GM18505 (cell line): ENCODE results near the gene AATF.

Experiments used
- ATAC-seq: cut with Tn5 transposase; IDR thresholded peaks from one replicate; pipeline ENCODE4 v1.9.1; 2021; ENCODE audit not compliant: unreplicated experiment
- POLR2A ChIP-seq: IDR thresholded peaks from 4 replicates; pipeline ENCODE4 v1.6.1; 2011; ENCODE audit warnings: borderline replicate concordance; ENCODE audit not compliant: insufficient read depth, insufficient read length; ENCODE audit errors: extremely low read depth

AATF gene

DNA sequence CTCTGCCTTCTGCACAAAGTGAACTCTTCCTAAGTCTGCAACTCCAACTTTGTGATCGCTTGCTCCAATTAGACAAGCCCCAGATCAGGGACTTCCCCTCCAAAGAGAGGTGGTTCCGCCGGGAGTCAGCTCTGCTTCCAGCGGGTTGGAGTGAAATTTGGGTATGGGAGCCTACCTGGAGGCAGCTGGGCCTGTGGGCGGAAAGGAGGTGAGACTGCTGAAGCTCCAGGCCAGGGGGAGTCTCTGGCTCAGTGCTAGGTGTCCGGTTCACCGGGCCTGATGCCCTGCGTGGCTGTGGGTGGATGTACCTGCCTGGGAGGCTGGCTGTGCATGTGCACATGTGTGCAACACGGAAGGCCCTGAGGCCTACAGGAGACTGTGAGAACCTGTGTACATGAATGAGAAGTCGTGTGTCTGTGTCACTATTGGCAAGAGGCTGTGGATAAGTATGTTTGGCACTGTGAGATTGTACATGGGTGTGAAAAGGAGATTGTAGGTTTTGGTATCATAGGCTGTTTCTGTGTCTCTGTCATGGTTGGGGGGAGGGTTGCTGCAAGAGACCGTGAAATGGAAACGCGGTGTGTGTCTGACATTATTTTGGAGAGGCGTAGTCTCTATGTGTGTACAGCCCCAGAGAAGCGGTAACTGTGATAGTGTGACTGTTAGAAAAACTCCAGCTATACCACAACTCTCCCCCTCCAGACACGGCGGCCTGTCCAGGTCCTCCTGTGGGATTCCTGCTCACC lies 7.3 kb upstream of the AATF start:
- no peak for ATAC-seq

DNA sequence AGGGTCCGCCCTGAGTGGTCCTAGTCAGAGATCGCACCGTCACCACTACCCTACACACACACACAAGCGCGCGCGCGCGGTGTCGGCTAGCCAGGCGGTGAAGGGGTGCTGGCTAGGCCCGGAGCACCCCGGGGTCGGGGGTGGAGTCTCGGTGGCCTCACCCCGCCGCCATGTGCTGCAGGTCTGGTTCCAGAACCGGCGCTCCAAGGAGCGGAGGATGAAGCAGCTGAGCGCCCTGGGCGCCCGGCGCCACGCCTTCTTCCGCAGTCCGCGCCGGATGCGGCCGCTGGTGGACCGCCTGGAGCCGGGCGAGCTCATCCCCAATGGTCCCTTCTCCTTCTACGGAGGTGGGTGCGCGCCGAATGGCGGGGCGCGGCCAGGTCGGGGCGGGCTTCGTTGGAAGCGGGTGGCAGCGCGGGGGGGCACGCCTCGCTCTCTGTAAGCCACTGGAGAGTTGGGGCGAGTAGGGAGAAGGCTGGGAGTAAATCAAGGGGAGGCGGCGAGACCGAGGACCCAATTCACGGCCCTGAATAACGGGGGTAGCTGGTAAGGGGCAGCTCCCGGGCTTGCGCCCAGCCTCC lies 6.6 kb upstream of the AATF start:
- no peak for TF ChIP-seq POLR2A
- no peak for ATAC-seq

More for the DNA sequence above, 7.3 kb upstream of the AATF start:
- TF ChIP-seq POLR2A: no peak

- ATAC-seq: no peak
- no peak for TF ChIP-seq POLR2A
Observed at GRCh38 chr17:36942631-36943125, 6.1 kb upstream of the AATF start.

DNA sequence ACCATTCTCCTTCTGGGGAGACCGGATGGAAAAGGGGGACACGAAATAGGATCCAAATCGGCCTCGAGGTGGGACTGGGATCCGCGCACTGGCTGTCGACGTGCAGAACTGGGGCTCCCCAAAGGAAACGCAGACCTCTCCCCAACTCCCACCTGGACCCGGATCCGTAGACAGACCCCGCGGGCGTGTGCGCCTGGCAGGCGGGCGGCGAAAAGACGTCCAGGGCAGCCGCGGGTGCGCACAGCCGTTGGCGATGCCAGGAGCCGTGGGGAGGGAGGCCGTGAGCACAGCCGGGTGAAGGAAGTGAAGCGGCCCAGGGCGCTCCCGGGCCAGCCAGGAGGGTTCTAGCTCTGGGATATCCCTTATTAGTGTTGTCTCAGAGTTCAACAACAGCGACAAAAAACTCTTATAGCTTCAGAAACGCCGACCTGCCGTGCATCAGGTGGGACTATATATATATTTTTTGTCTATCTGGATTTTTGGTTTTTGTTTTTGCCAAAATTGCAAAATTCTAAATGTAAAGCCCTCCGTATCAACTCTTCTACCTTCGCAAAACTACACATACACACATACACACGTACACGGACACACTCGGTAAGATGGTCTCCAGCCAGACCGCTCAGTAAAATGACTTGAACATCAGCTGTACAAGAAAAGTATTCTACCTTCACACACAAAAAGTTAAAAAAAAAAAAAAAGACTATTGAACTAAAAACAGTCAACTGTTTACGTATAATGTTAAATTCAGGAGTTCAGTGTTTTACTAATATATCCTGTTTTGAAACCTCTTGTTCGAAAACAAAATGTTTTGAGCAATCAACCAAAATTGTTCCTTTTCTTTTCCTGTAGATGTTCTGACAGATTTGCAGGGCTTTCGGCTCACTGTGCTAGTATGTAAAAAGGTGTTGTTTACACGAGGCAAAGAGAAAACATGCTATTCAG lies 5.2 kb upstream of the AATF start:
- no peak for TF ChIP-seq POLR2A
- no peak for ATAC-seq

- no peak for ATAC-seq
- no peak for TF ChIP-seq POLR2A
Observed at GRCh38 chr17:36944553-36944952, 4.2 kb upstream of the AATF start.

DNA sequence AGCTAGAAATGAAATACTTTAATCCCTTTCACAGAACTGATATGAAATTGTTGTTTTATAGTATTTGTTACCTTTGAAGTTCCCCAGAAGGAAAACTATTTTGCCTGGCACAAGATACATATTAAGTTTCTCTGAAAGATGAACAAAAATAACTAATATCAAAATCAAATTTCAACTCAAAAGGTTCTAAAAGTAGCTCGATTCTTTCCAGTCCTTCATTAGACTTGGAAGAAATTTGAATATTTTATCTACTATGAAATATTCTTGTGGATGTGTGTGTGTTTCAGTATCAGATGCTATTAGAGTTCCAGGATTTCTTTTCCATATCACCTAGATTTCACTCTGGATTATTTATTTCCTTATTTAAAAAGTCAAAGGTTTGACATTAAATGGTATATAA lies 3.6 kb upstream of the AATF start:
- ATAC-seq: no peak
- no peak for TF ChIP-seq POLR2A

DNA sequence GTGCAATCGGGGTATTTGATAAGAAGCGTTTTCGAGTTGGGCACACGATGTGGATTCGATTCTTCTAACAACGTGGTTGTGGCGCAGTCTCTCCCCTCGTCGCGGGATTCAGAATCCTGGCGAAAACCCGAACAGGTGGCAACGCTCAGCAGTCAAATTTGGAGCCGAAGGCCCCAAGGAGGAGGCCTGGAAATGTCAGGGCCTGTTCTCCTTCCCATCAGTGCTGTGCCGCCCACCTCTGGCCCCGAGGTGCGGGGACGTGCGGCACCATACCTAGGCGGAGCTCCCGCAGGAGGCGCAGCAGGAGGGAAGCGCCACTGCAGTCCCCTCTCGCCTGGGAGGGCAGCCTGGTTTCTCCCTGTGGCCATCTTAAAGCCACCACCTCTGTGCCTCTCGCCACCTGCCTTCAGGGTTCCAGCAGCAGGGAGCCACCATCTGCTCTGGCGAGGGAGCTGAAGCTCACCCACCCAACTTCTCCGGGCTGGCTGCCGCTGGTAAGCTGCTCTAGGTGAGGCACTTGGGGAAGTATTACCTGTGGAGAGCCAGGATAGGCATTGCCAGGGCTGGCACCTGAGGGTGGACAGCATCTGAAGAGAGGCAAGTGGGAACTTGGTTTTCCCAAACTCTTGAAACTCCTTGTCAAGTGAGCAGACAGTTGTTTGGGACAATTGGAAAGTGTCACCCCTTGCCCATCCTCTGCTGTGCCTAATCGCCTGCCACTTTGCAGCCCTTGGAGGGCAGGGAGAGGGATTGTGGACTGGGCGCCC lies 2.6 kb upstream of the AATF start:
- no peak for TF ChIP-seq POLR2A
- no peak for ATAC-seq

GRCh38 chr17:36946726-36947091 lies 2.0 kb upstream of the AATF start:
- no peak for TF ChIP-seq POLR2A

GRCh38 chr17:36947922-36948716 lies 635 bp upstream of the AATF start:
- TF ChIP-seq POLR2A: no peak
- peak; percentile 20 for ATAC-seq

More at GRCh38 chr17:36946726-36947091, 2.0 kb upstream of the AATF start:
- no peak for ATAC-seq

- ATAC-seq: no peak
- no peak for TF ChIP-seq POLR2A
Observed at GRCh38 chr17:36949461-36949927, 740 bp downstream of the AATF start.

- ATAC-seq: no peak
- no peak for TF ChIP-seq POLR2A
Observed at GRCh38 chr17:36950027-36950426, 1.3 kb downstream of the AATF start.

DNA sequence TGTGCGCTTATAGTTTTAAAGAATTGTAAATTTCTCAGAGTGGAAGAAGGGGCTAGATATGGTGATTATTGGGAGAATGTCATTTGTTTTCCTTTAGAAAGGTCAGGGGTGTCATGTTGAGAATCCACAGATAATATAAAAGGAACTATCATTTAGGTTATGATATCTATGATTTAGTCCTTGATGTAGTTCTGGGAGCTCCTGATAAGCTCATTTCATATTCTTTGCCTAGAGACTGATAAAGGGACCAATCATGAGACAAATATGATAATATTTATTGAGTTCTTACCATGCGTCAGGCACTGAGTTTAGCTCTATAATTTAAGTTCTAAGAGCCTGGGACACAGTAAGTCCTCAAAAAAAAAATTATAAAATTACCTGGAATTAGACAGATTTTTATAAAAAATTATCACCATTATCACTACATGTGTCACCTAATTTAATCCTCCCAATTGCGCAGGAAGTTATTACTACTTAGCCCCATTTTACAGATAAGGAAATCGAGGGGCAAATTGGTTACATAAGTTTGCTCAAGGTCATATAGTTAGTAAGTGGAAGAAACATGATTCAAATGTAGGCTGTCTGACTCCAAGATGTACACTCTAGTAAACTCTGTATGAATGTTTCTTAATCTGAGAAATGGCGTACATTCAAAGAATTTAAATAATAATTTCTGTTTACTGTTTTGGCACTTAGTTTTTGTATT lies 2.5 kb downstream of the AATF start:
- no peak for TF ChIP-seq POLR2A
- no peak for ATAC-seq

DNA sequence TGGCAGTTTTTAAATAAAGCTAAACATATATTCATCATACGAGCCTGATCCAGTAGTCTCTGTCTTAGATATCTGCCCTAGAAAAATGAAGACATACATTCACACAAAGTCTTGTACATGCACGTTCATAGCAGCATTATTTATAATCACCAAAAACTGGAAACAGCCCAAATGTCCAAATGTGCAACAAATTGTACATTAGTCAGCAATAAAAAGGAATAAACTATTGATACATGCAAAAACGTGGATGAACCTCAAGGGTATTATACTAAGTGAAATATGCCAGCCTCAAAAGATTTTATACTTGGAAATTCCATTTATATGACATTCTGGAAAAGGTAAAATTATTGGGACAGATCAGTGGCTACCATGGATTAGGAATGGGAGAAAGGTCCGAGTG lies 22.8 kb downstream of the AATF start:
- TF ChIP-seq POLR2A: no peak
- no peak for ATAC-seq
